GM19372 (cell line): ENCODE data around the gene STAT2.
"Not testable (repeated sequence)": the region's sequence is repeated elsewhere in the genome, so short reads cannot be mapped to it uniquely, and the experiment has no call there.

Experiments
- ATAC-seq: cut with Tn5 transposase; IDR thresholded peaks from one replicate; pipeline ENCODE4 v1.9.1; 2021; ENCODE audit warnings: mild to moderate bottlenecking, low read depth, moderate library complexity; ENCODE audit not compliant: unreplicated experiment

Gene STAT2

GRCh38 chr12:56359851-56360767 is at the start of gene STAT2:
Gene STAT2 (minus strand): TSS chr12:56360107. CDS start chr12:56356571, 3,536 bp downstream.
- peak; percentile 96 for ATAC-seq

DNA sequence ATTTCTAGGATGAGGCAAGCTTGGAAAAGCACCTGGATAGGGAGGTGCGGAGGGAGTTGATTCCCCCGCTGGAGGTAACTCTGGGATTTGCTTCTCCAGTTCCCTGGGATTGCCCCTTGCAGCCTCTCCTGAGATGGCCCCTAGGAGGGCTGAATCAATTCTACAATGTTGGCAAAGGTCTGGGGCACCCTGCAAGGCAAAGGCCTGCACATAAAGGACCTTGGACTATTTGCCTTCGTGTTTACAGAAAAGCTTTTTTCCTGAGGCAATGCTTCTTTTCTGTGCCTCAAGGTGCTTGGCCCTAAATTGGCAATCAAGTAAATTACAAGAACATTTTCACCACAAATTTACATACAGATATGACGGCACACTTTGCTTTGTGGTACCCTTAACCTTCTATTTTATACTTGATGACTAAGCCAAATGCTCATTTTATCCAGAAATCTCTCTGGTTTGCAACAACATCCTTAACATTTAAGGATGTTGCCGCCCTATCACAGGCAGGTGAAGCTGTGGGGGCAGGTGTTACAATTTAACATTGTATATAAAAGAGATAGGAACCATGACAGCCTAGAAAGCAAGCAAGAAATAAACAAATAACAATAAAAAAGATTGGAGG is 49.0 kb upstream of the STAT2 start:
- ATAC-seq, result no peak

GRCh38 chr12:56404227-56404626 is 44.3 kb upstream of the STAT2 start:
- ATAC-seq, result not testable (repeated sequence)

DNA sequence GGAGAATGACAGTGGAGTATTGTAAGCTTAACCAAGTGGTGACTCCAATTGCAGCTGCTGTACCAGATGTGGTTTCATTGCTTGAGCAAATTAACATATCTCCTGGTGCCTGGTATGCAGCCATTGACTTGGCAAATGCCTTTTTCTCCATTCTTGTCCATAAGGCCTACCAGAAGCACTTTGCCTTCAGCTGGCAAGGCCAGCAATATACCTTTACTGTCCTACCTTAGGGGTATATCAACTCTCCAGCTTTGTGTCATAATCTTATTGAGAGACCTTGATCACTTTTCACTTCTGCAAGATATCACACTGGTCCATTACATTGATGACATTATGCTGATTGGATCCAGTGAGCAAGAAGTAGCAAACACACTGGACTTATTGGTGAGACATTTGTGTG is 41.7 kb upstream of the STAT2 start:
- not testable (repeated sequence) for ATAC-seq

GRCh38 chr12:56401125-56401524 is 41.2 kb upstream of the STAT2 start:
- not testable (repeated sequence) for ATAC-seq

GRCh38 chr12:56399466-56399865 is 39.6 kb upstream of the STAT2 start:
- ATAC-seq, result not testable (repeated sequence)

- no peak for ATAC-seq
These were observed 38.4 kb upstream of the STAT2 start for GRCh38 chr12:56398324-56398723.

- ATAC-seq, result no peak
These were observed 32.4 kb upstream of the STAT2 start for GRCh38 chr12:56392331-56392730.

GRCh38 chr12:56391721-56392120 is 31.8 kb upstream of the STAT2 start:
- no peak for ATAC-seq

- no peak for ATAC-seq
These were observed 29.5 kb upstream of the STAT2 start for GRCh38 chr12:56389412-56389811.

- ATAC-seq, result no peak
These were observed 27.3 kb upstream of the STAT2 start for GRCh38 chr12:56387152-56387736.

- no peak for ATAC-seq
These were observed 26.0 kb upstream of the STAT2 start for GRCh38 chr12:56385873-56386272.

GRCh38 chr12:56382611-56383010 is 22.7 kb upstream of the STAT2 start:
- ATAC-seq, result no peak

DNA sequence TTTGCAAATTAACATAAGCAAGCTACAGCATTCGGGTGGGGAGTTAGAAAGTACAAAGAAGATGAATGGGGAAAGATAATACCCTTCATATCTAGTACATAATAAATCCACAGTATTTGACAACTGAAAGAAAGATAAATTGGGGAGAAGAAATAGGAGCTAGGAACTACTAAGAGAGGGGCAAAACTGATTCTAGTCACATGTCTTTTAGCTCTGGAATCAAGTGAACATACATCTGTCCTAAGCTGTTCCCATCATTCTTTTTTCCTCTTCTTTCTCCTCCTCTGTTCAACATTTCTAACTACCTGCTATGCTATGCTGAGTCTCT is 18.0 kb upstream of the STAT2 start:
- no peak for ATAC-seq

DNA sequence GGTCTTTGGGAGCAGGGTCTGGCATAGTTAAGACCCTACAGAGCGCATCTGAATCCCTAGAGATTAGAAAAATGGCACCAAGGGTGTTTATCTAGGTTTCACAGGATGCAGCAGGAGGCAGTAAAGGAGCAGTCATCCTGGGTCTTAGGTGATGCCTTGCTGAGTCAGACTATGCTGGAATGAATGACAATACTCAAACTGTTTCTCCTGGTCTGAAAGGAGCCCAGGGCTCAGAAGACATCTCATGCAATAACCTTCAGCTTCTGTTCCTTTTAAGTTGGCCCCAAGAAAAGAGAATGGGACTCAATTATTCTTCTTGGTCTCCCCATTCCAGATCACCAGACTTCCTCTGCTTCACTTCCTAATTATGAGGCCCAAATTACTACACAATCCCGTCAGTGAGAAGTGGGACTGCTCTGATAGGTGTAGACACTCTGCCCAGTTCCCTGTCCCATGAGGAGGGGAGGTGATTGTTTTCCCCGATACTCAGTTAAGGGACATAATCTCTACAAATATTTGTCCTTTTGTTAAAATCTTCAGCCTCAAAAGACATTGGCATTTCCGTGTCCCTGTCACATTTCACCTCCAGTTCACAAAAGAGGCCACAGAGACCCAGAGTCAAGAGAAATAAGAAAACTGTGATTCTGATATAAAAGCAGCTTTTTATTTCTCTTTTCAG is 17.5 kb upstream of the STAT2 start:
- no peak for ATAC-seq

GRCh38 chr12:56375598-56376434 is 15.9 kb upstream of the STAT2 start:
- peak; percentile 75 for ATAC-seq

- peak; percentile 28 for ATAC-seq
These were observed 15.1 kb upstream of the STAT2 start for GRCh38 chr12:56374726-56375597.

DNA sequence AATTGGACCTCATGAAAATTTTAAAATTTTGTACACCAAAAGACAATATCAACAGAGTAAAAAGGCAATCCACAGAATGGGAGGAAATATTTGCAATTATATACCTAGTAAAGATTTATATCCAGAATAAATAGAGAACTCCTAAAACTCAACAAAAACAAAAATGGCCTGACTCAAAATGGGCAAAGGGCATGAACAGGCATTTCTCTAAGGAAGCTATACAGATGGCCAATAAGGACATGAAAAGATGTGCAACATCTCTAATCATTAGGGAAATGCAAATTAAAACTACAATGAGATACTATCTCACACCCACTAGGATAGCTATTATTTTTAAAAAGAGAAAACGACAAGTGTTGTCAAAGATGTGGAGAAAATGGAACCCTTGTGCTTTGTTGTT is 13.6 kb upstream of the STAT2 start:
- no peak for ATAC-seq

DNA sequence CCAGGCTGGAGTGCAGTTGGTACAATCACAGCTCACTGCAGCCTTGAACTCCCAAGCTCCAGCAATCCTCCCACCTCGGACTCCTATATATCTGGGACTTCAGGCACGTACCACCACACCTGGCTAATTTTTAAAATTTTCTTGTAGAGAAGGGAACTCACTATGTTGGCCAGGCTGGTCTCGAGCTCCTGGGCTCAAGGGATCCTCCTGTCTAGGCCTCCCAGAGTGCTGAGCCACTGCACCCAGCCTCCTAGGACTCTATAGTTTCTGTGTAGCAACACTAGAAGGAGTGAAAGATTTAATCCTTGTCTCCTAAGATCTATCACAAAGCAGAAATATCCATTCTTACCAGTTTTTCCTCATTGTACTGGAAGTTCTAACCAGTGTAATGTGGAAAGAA is 7.0 kb upstream of the STAT2 start:
- ATAC-seq, result no peak
